ENCODE measurements around the gene MMP2. TPM values are rescaled to one million over a fixed set of nuclear protein-coding genes. Genes with fewer than 3 reads are reported as not detected.

Gene MMP2
- 349 and 405 TPM in 2 replicates for total RNA-seq (2014; rRNA removed)
- polyA plus RNA-seq (2012): 607 TPM

- DNase-seq (ENCODE audit: low read depth): peak; percentile 88
Observed at GRCh38 chr16:55478827-55479429, at the start of gene MMP2. Gene MMP2, plus strand, starts transcription at chr16:55479198. Its CDS starts 282 bp downstream, at chr16:55479480.

DNA sequence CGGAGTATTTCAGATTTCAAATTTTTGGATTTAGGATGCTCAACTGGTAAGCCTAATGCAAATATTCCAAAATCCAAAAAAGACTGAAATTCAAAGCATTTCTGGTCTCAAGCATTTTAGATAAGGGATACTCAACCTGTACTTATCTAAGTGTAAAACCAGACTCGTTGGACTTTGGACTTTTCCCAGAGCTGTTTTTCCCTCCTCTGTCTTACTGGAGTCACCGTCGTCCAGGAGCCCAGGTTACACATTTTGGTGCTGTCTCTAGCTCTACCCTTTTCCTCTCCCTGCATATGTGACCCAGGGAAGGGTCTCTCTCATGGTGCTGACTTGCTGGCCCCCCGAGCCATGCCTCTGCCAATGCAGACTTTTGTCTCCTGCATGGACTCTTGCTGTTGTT is 46.0 kb upstream of the MMP2 start:
- DNase-seq (ENCODE audit: low read depth): no peak

DNA sequence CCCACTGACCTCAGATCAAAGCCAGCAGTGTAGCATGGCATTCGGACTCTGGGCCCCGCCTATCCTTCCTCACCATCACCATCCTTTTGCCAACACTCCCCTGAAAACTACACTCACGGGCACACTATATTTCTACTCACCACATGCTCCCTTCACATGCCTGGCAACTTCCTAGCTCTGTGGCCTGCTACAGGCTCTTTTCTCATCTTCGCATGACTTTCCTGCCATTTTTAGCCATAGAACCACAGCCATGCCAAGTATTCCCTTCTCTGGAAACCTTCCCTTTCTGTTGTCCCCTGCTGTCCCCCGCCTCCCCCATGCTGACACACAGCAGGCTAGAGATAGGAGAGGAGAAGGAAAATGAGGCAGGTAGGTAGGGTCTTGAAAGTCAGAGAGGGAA is 45.5 kb upstream of the MMP2 start:
- no peak for DNase-seq (ENCODE audit: low read depth)

GRCh38 chr16:55434000-55434399 is 45.0 kb upstream of the MMP2 start:
- DNase-seq (ENCODE audit: low read depth): no peak

- no peak for DNase-seq (ENCODE audit: low read depth)
Observed at GRCh38 chr16:55435387-55435786, 43.6 kb upstream of the MMP2 start.

DNA sequence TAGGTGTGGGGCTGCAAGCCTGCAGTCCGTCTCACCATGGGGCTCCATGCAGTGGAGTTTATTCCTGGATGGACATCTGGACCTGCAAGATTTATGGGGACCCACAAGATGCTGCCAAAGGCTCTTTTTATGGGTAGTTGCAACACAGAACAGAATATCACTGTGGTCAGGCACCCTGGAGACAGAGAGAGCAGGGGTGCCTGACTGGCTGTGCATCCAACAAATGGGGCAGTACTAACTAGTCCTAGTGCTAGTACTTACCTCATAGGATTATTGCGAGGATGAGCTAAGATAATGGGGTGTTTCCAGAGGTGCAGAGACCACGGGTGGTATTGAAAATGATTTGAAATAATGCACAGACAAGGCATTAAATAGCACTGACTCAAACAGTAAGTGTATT is 42.4 kb upstream of the MMP2 start:
- DNase-seq (ENCODE audit: low read depth): no peak

DNA sequence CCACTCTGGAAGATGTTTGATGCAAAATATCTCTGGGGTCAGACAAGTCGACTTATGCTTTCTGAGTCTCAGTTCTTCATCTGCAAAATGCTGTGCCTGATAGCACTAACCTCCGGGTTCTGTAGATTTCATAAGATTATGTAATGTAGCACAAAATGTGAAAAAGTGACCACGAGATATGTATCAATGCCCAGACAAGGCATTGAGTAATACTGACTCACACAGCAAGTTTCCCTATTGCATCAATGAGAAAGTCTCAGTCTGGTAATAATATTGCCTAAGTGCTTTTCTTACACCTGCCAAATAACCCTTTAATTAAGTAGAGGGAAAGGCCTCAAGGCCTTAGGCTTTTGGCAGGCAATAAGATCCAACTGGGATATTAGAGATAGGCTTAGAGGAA is 41.4 kb upstream of the MMP2 start:
- peak; percentile 56 for DNase-seq (ENCODE audit: low read depth)

DNA sequence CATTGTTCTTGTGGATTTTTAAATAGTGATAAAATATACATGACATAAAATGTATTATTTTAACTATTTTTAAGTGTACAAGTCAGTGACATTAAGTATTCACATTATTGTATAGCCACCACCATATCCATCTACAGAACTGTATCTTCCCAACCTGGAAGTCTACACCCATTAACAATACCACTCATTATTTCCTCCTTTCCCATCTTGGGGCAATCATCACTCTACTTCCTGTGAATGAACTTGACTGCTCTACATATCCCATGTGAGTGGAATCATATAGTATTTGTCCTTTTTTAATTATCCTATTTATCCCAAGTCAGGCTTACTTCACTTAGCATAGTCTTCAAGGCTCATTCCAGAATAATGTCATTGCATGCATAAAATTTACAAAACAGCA is 40.7 kb upstream of the MMP2 start:
- no peak for DNase-seq (ENCODE audit: low read depth)

DNA sequence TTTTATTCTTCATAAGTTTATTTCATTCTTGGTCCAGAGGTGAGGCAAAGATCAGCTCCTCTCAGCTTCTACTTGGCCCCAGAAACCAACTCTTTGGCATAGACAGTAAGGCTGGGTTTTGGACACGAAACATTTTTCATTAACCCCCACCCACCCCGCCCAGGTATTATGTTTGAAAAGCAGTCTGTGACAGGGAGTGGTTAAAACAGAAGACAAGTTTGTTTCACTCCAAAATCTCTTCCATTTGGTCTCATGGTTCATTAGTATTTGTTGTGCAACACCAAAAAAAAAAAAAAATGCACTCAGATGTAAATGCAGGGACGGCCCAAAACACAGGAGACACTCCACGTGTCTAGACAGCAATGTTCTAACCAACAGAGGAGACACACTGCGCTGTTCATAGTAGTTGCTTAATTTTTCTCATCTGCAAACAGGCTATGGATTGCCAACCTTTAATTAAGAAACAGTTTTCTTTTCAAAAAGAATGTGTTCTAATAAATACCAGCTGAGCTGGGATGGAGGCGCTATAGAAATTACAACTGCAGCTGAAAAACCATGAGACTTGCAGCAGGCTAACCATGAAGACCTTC is 39.8 kb upstream of the MMP2 start:
- DNase-seq (ENCODE audit: low read depth): no peak

DNA sequence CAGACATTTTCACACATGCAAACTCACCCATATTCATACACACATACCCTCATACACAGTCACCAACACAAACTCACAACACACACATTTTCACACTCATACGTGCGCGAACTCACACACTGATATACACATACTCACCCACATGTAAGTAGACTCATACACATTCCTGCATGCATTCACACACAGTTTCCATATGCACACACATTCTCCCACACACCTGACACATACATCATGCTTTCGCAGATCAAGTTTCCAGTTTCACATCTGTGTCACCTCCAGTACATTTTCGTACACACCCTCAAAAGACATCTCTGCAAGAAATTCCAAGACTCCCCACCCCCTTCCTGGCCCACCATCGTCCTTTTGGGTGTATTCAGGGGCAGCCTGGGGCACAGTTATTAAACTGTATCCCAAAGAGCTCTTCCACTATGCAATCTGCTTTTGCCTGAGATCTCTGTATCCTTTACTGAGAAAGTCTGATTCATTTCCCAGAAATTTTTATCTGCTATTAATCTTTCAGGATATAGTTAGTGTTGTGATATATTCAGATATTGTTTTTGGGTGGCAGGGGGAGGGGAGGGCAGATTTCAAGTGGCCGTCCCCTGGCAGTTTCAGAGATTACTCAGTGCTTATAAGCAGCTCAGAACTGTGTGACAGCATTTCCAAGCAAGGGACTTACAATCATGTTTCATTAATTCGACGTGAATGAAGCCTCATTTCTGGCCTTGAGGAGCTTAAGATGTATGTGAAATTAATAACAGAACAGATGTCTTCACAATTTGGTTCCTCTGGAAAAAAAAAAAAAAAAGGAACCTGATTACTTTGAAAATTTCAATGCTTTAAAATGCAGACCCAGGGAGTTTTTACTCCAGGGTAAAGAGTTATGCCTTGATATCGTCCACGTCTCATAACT is 35.3 kb upstream of the MMP2 start:
- DNase-seq (ENCODE audit: low read depth): no peak

DNA sequence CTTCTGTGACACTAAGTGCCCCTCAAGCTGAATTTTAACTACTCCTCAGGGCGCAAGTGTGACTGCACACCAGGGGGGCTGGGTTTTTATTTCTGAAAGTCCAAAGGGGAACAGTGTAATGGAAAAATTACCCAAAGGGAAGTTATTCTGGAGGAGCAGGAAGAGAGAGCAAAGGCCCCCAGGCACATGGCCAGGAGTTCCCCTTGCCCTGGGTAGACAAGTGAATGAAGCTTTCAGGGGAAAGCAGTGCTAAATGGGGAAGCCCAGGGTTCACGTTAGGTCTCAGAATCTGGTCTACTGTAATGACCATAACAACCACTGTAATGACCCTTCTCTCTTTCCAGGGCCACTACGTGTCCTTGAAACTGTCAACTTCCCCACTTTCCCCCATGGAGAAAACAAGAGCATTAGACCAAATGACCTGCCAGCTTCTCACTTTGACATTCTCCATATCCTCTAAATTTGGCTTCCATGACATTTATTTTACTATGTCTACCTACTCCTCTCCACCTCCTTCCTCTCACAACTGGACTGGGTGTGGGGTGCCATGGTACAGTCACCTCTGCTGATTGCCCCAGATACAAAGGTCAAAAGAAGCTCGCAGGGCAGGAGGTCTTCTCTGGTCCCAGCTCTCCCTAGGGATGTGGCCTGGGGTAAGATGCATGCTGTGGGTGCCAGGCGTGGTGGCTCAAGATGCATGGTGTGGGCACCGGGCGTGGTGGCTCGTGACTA is 34.1 kb upstream of the MMP2 start:
- DNase-seq (ENCODE audit: low read depth): no peak

DNA sequence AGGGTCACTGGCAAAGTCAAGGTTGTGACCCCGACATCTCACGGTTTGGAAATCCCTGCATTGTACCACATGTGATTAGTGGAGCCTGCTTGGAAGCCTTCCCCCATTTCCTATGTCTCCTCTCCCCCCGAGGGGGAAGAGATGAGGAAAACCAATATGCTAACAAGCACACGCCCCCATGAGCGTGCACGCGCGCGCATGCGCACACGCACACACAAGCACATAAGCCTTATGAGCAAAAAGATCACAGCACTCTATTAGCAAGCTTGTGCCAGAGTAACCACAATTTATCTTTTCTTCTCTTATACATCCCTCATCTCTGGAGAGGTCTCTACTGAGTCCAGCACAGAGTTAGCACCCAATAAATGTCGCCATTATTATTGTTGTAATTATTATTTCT is 31.8 kb upstream of the MMP2 start:
- no peak for DNase-seq (ENCODE audit: low read depth)

GRCh38 chr16:55452996-55453395 is 26.0 kb upstream of the MMP2 start:
- no peak for DNase-seq (ENCODE audit: low read depth)

DNA sequence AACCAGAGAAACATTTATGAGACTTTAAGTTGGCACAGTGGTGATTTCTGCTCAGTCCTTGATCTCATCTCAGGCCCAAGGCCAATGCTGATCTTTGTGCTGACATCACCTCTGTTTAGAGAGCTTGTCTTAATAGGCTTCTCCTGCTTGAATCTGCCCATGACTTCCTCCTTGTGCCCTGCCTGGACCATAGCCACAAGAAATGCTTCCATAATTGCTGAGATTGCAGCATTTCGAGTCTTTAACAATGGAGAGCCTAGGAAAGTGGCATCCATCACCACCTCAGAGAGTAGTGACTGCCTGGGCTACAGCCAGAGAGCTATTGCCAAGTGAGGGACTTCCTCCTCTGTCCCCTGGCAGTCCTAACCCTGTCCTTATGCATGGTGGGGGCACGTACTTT is 25.1 kb upstream of the MMP2 start:
- no peak for DNase-seq (ENCODE audit: low read depth)

GRCh38 chr16:55454861-55455260 is 24.1 kb upstream of the MMP2 start:
- DNase-seq (ENCODE audit: low read depth): no peak

DNA sequence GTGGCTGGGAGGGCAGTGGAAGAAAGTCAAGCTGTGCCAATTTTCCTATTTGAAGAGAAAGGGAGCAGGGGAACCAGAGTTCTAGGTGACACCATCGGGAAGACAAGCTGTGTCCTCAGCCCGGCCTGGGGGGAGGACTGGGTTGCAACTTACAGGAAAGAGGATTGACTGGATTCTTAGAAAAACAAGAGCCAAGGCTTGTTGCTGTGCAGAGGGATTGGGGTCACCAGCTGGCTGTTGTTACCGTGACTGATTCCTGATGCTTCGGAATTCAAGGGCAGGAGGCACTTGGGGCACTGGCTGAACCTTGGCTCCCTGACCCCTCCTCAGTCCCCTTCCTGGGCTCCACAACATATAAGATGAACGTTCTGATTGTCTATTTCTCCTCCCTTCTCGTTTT is 16.8 kb upstream of the MMP2 start:
- no peak for DNase-seq (ENCODE audit: low read depth)

DNA sequence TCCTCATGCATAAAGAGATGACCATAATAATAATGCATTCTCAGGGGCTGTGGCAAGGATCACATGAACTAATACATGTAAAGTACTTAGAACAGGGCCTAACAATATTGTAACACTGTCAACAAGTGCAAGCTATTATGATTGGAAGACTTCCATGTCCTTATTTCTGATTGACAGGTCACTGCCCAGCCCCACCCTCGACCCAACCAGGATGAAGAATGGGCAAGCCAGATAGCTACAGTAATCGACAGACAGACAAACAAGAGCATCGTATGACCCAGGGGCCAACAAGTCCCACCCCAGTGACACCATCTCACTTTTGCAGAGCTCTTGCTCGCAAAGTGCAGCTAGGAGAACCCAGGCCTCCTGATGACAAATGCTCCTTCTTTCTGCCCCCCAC is 14.6 kb upstream of the MMP2 start:
- no peak for DNase-seq (ENCODE audit: low read depth)

GRCh38 chr16:55465077-55465896 is 13.7 kb upstream of the MMP2 start:
- DNase-seq (ENCODE audit: low read depth): peak; percentile 71

DNA sequence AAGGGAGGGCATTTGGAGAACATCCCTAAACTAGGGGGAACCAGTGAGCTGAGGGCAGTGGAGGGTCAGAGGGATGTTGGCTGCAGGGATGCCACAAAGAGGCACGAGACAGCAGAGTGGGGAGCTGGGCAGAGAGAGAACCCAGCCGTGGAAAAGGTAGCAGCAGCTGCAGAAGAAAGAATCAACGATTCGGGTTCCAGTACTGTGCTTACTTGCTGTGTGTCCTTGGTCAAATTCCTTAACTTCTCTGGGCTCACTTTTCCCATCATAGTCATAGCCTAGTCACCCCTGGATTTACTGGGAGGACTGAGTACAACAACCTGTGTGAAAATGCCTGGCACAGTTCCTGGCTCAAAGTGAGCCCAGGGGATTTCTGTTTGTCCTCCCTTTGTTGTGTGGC is 12.8 kb upstream of the MMP2 start:
- DNase-seq (ENCODE audit: low read depth): no peak

GRCh38 chr16:55467898-55468297 is 11.1 kb upstream of the MMP2 start:
- DNase-seq (ENCODE audit: low read depth): no peak

DNA sequence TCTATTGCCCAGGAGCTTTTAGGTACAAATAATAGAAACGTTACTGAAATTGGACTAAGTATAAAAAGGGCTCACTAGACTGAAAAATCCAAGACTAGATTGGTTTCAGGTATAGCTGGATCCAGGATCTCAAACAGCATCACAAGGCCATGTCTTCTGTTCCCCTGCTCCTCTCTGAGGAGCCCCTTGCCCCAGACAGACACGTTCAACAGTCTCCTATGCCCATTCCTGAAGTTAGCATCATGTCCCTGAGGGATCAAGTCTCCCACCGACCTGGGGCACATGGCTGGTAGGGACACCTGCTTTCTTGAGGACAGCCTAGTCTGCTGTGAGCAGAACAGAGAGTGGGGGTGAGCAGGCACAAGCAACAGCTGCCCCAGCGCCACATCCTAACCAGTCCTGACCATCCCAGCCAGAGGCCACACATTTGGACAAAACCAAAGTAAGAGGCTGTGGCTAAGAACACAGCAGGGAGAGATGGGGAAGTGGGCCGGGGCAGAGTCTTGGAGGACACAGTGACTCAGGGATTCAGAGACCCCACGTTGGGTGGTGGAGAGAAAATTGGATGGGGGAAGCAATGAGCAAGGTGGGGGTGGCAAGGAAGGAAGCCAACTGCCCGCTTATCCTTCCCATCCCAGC is 10.5 kb upstream of the MMP2 start:
- DNase-seq (ENCODE audit: low read depth): no peak

Data from LHCN-M2 (cell line).